GM18519 (cell line): ENCODE measurements around the gene ATG7.
"Not testable (repeated sequence)": the region's sequence is repeated elsewhere in the genome, so short reads cannot be mapped to it uniquely, and the experiment has no call there.

Experiments used
- ATAC-seq: cut with Tn5 transposase; IDR thresholded peaks from one replicate; pipeline ENCODE4 v1.9.1; 2021; ENCODE audit warnings: mild to moderate bottlenecking, moderate library complexity; ENCODE audit not compliant: unreplicated experiment, low FRiP score

Gene ATG7

DNA sequence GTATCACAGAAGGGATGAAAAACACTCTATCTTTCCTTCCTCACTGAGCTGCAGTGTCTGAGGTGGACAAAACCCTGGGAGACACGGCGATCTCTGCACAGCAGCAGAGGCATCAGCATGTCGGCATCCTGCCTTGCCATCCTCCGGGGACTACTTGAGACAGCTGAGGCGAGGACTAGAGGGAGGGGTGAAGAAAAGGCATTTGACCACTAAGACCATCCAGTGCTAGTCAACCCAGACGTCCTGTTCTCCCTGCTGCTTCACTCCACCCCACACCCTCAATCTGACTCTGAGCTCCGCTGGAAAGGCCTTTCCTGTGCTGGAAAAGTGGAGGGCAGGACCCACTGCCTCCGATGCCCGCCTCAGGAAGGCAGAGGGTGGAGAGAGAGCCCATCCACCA is 304.3 kb downstream of the ATG7 start:
- no peak for ATAC-seq

- no peak for ATAC-seq
Measured at GRCh38 chr3:11578169-11578568, 306.0 kb downstream of the ATG7 start.

DNA sequence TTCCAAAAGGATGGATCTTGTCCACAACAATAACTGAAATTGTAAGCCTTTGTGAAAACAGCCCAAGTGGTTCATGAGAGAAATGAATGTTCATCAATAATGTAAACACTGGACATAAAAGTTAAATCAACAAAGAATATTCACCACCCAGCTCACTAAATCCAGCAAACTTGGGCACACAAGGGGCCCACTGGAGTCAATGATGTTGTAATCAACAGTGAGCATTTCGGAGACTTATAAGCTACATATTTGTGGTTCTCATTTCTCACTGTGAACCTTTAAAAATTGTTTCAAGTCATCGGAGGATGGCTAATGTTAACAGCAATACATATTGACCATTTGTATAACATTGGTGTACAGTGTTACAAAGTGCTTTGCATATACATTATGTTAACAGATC is 308.4 kb downstream of the ATG7 start:
- ATAC-seq = no peak

DNA sequence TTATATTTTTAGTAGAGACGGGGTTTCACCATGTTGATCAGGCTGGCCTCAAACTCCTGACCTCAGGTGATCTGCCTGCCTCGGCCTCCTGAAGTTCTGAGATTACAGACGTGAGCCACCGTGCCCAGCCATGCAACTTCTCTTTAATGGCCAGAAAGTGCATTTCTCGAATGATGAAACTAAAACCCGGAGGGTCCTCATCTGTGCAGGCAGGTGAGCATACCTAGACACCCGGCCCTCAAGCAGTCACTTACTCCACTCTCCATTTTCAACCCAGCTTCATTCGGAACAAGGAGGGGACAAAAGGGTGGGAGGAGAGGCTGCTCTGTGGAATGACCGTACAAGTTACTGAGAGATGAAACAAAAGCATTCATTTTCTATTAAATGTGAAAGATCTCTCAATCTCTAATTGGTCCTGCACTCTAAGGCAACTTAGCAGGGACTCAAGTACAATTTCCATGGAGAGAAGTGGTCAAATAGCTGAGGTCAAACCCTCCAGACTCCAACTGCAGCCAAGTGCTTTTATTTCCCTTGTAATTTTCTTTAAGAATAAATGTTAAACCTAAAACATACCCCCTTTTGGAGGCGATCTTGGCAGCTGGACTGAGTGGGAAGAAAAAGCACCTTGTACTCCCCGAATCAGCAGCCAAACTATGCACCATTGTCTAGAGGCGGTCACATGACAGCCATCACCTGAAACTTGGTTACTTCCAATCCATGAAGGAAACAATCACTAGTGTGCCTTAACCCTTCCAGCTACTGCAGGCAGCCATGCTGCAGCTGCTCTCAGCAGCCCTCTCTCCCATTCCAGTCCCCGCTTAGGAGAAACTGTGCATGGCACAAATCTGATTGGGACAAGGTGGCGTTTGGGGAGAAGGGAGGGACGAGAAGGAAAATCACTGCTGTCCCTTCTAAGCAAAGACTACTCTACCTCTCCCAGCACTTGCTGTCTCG is 309.3 kb downstream of the ATG7 start:
- no peak for ATAC-seq

DNA sequence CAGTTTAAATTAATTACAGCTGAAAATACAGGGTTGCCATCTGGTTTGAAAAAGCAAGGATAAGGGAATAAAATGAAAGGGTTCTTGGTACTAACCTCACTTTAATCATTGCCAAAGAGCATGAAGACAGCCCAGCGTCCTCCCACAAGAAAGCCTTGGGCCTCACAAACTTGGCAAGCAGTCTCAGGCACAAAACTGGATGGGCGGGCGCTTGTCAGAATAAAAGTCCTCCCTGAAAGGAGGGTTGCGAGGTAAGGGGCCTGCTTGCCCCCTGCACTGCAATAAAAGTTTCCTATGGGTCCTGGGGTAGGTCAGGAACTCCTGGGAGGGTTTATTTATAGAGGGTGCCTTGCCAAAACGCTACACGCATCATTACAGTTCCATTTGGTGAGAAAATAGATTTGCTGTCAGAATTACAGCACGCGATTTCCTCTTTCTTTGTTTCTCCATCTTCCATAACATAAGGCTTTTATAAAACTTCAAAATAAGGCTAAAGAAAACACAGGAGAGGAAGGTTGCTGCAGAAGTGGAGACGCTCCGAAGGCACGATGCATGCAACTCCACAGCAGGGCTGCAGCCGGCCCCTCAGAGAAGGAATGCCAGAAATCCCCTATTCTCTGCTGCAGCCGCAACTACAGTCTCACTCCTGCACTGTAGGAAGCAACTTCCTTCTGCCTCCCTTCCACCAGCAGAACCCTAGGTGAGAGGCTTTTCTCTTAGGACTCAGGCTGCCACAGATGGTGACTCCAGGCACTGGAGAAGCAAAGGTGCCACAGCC is 310.2 kb downstream of the ATG7 start:
- no peak for ATAC-seq

DNA sequence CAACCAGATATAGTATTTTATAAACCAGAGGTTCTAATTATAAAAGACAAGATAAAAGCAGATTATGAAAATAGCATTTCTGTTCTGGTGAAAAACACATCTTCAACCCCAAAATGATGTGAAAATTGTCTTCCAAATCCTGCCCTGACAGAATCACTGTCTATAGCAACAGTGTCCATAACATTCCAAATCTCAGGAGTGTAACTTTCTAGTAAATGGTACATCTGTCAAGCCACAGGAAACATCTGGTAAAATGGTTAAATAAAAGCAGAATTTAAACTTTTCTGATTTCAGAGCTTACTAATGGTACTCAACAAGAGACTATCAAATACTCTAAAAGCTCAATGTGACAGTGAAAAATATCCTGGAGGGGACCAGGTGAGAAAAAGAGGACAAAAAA is 311.0 kb downstream of the ATG7 start:
- ATAC-seq = no peak

GRCh38 chr3:11583638-11584046 is 311.4 kb downstream of the ATG7 start:
- no peak for ATAC-seq

GRCh38 chr3:11584570-11584969 is 312.4 kb downstream of the ATG7 start:
- ATAC-seq = no peak

DNA sequence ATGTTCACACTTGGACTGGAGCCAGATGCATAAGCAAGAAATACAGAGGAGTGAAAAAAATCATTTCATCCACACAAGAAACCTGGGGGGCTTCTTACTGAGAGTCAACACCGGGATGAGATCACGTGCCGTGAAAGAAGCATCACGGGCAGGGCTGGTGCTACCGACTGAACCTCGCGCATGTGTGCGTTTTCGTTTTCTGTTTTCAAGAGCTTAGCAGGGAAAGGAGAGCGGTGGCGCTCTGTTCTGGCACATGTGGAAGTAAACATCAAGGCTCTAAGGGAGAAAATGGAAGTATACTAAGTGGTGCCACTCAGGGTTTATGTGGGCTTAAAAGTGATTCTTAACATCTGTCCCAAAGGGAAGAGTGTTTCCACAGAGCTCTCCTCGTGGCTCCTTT is 315.6 kb downstream of the ATG7 start:
- ATAC-seq = no peak

- ATAC-seq = no peak
Measured at GRCh38 chr3:11588338-11588737, 316.1 kb downstream of the ATG7 start.

DNA sequence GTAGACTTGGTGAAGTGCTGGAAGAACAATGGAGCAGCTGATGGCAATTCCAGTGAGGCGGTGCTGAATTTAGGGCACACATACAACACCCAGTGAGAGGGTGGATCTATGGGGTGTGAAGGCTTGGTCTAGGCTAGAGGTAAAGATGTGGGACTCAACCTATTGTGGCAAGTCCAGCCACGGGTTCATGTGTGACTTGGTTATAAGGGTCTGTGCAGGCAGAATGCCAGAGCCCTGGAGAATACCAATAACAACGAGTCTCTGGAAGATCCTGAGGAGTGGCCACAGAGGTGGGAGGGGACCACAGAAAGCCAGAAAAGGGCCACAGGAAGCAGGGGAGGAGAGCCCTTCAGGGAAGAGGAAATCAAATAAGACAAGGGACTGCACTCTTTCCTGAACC is 316.6 kb downstream of the ATG7 start:
- no peak for ATAC-seq

GRCh38 chr3:11589706-11590105 is 317.5 kb downstream of the ATG7 start:
- ATAC-seq = no peak

DNA sequence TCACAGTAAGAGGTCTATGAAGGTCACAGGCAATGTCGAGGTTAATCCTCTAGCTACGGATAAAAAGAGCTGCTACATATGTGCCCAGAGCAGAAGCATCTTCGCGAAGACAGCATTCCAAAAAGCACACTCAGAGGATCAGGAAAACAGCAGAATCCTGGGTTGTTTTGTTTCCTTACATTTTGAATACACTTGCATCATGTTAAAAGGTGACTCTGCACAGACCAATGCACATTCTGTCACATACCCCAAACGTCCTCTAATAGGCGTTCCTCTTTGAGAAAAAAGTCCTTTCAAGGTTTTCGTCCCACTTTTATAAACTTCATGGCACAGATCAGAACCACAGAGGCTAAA is 318.8 kb downstream of the ATG7 start:
- no peak for ATAC-seq

GRCh38 chr3:11591391-11592282 is 319.4 kb downstream of the ATG7 start:
- ATAC-seq = no peak

GRCh38 chr3:11592445-11593298 is 320.5 kb downstream of the ATG7 start:
- no peak for ATAC-seq

DNA sequence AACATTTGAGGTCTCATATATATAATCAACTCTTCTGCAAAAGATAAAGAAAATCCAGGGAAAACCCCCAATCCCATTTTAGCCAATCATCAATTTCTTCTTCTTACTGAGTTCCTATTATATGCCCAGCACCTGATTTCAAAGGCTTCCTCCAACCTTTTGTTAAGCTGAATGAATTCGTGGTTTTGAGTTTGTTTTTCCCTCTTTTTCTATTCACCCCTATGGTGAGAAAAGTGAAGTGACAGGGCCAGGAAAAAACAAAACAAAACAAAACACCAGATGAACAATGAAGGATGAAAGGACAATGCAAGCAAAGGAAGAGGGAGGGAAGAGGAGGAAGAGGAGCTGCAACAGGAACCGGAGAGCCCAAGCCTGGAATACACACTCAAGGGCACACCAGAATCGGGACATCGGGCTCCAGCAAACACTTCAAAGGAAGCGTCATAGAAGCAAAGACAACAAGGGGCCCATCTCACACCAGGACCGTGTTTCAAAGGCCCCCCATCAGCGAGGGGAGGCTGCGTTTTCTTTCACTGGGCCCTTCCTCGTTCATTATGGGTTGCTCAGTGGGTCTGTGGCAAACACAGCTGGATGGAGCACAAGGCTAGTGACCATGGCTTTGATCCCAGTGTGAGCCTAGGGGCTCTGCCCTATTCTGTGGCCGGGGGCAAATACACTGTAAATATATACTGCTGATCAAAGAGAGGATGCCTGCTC is 321.3 kb downstream of the ATG7 start:
- ATAC-seq = no peak

DNA sequence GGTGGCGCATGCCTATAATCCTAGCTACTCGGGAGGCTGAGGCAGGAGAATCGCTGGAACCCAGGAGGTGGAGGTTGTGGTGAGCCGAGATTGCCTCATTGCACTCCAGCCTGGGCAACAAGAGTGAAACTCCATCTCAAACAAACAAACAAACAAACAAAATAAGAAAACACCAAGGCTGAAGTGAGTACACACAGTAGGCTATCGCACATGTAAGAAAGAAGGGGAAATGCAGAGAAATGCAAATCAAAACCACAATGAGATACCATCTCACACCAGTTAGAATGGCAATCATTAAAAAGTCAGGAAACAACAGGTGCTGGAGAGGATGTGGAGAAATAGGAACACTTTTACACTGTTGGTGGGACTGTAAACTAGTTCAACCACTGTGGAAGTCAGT is 322.8 kb downstream of the ATG7 start:
- ATAC-seq = not testable (repeated sequence)

DNA sequence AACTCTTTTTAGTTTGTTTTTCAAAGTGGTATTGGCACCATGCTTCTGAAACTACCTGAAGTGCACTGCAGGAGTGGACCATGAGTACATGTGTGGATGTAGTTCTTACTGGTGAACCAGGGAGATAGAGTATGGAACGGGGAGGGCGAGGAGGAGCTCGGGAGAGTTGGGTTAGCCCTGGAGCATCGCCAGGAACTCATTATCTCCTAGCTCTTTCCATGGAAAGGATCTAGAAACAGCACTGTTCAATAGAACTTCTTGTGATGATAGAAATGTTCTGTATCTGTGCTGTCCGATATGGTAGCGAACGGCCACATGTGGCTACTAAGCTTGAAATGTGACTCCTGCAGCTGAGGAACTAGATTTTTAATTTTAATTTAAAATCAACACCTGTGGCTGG is 324.2 kb downstream of the ATG7 start:
- no peak for ATAC-seq
